Neural progenitor cell (in vitro differentiated cells): Measurements from ENCODE around the gene ITGA2. TPM values are rescaled to one million over a fixed set of nuclear protein-coding genes. Genes with fewer than 3 reads are reported as not detected.

Experiments used
- DNase-seq: peaks from one replicate; pipeline ENCODE4 v3.0.0-alpha.2; 2016; ENCODE audit warnings: low spot score
- H2AFZ ChIP-seq: fragments of 200-600 bp; sonication (generic); replicated peaks from 2 replicates; pipeline ENCODE4 v1.6.1; 2016; ENCODE audit warnings: antibody characterized with exemption
- H3F3A ChIP-seq: fragments of 200-600 bp; sonication (generic); 2 replicates; pipeline ENCODE4 v1.6.1; 2016; ENCODE audit warnings: antibody characterized with exemption, low read depth
- H3K27ac ChIP-seq: fragments of 200-600 bp; sonication (generic); 2 replicates; pipeline ENCODE4 v1.5.1; 2016; ENCODE audit warnings: mild to moderate bottlenecking
- H3K27me3 ChIP-seq: fragments of 200-600 bp; sonication (generic); 2 replicates; pipeline ENCODE4 v1.6.1; 2016; ENCODE audit warnings: mild to moderate bottlenecking, moderate library complexity
- H3K36me3 ChIP-seq: fragments of 200-600 bp; sonication (generic); 2 replicates; pipeline ENCODE4 v1.5.1; 2016
- H3K4me1 ChIP-seq: fragments of 200-600 bp; sonication (generic); 2 replicates; pipeline ENCODE4 v1.6.1; 2016; ENCODE audit warnings: mixed run types
- H3K4me2 ChIP-seq: fragments of 200-600 bp; sonication (generic); 2 replicates; pipeline ENCODE4 v1.6.1; 2016
- H3K4me3 ChIP-seq: fragments of 200-600 bp; sonication (generic); 2 replicates; pipeline ENCODE4 v1.5.1; 2016
- H3K79me2 ChIP-seq: fragments of 200-600 bp; sonication (generic); 2 replicates; pipeline ENCODE4 v1.6.1; 2016; ENCODE audit warnings: low read depth
- H3K9ac ChIP-seq: fragments of 200-600 bp; sonication (generic); 2 replicates; pipeline ENCODE4 v1.6.1; 2016
- H3K9me3 ChIP-seq: fragments of 200-600 bp; sonication (generic); 2 replicates; pipeline ENCODE4 v1.5.1; 2016; ENCODE audit warnings: low read depth
- H4K20me1 ChIP-seq: fragments of 200-600 bp; sonication (generic); 2 replicates; pipeline ENCODE4 v1.6.1; 2016; ENCODE audit warnings: low read depth
- H3K27ac Mint-ChIP-seq: 3 replicates; pipeline ENCODE4 v1.8.0; 2021; ENCODE audit warnings: mixed read lengths
- H3K27me3 Mint-ChIP-seq: 2 replicates; pipeline ENCODE4 v1.8.0; 2022; ENCODE audit warnings: low read depth, mild to moderate bottlenecking, inconsistent platforms, moderate library complexity, mixed read lengths; ENCODE audit not compliant: insufficient read depth
- H3K36me3 Mint-ChIP-seq: 3 replicates; pipeline ENCODE4 v1.8.0; 2021; ENCODE audit warnings: mixed read lengths
- H3K4me1 Mint-ChIP-seq: 3 replicates; pipeline ENCODE4 v1.8.0; 2021; ENCODE audit warnings: mixed read lengths
- H3K4me3 Mint-ChIP-seq: 3 replicates; pipeline ENCODE4 v1.8.0; 2021; ENCODE audit warnings: mild to moderate bottlenecking, moderate library complexity, mixed read lengths
- H3K9me3 Mint-ChIP-seq: 3 replicates; pipeline ENCODE4 v1.8.0; 2020; ENCODE audit warnings: mixed read lengths
- EZH2 ChIP-seq: fragments of 200-600 bp; sonication (generic); IDR thresholded peaks from 2 replicates; pipeline ENCODE4 v1.6.1; 2017; ENCODE audit warnings: antibody characterized with exemption, mild to moderate bottlenecking, moderate library complexity
- EZH2phosphoT487 ChIP-seq: fragments of 200-600 bp; sonication (generic); IDR thresholded peaks from 2 replicates; pipeline ENCODE4 v1.6.1; 2017; ENCODE audit warnings: antibody characterized with exemption
- total RNA-seq: library from RNA; depleted of rRNA; stranded (reverse); fragments of >200 nt; gene quantifications from 2 replicates; pipeline ENCODE4 v1.2.3, GENCODE V29; 2015; ENCODE audit warnings: low replicate concordance
- TF ChIP-seq, protein P1 (sequence below): fragments of 200-600 bp; sonication (generic); IDR thresholded peaks from 2 replicates; pipeline ENCODE4 v1.5.1; 2017; ENCODE audit warnings: antibody characterized with exemption, mild to moderate bottlenecking

ITGA2 gene
- total RNA-seq, 1 donor from 2014 or later: 2.6 TPM

DNA sequence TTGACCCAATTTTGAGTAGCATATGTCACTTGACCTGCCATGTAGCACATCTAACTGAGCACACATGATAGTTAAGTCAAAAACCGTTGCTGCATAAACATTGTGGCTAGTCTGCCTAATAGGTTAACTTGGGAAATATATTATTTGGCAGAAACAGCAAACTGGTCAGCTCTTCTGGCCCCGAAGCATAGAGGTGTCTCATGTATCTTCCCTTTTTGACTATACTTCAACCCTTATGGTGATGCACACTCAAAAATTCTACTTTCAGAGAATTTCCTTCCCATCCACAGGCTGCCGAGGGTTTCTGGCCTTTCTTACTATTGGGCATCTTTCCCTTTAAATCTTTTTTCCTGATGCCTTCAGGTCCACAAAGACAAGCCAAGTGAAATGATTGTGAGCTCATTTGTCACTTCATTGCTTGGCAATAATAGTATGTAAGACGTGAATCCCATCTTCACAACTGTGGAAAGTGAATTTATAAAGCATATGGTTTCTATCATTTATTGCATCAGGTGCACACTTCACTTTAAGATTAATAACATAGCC lies 79.2 kb downstream of the ITGA2 start:
- Histone ChIP-seq H3K79me2 (no peaks in the 10 kb centered on the region), H3K4me3 (no peak overlapping the region), H3K9ac (no peak overlapping the region), H3K27ac (no peak overlapping the region), H3K27me3 (no peaks in the 10 kb centered on the region), H3K36me3 (no peaks in the 10 kb centered on the region), H3F3A (no peaks in the 10 kb centered on the region), H3K4me2 (no peak overlapping the region), H3K9me3 (no peaks in the 10 kb centered on the region), H4K20me1 (no peaks in the 10 kb centered on the region), H2AFZ (no peak overlapping the region), H3K4me1 (no peaks in the 10 kb centered on the region)
- TF ChIP-seq EZH2phosphoT487 (no peak), EZH2 (no peak)
- TF ChIP-seq, protein P1, sequence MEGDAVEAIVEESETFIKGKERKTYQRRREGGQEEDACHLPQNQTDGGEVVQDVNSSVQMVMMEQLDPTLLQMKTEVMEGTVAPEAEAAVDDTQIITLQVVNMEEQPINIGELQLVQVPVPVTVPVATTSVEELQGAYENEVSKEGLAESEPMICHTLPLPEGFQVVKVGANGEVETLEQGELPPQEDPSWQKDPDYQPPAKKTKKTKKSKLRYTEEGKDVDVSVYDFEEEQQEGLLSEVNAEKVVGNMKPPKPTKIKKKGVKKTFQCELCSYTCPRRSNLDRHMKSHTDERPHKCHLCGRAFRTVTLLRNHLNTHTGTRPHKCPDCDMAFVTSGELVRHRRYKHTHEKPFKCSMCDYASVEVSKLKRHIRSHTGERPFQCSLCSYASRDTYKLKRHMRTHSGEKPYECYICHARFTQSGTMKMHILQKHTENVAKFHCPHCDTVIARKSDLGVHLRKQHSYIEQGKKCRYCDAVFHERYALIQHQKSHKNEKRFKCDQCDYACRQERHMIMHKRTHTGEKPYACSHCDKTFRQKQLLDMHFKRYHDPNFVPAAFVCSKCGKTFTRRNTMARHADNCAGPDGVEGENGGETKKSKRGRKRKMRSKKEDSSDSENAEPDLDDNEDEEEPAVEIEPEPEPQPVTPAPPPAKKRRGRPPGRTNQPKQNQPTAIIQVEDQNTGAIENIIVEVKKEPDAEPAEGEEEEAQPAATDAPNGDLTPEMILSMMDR: no peak
- no peak overlapping the region for H3K27ac Mint-ChIP-seq
- no peaks in the 10 kb centered on the region for H3K27me3 Mint-ChIP-seq
- no peaks in the 10 kb centered on the region for H3K9me3 Mint-ChIP-seq
- peaks cover 1% of the 10 kb centered on the region for H3K36me3 Mint-ChIP-seq
- no peak overlapping the region for H3K4me3 Mint-ChIP-seq
- H3K4me1 Mint-ChIP-seq: no peaks in the 10 kb centered on the region
- DNase-seq: no peak

DNA sequence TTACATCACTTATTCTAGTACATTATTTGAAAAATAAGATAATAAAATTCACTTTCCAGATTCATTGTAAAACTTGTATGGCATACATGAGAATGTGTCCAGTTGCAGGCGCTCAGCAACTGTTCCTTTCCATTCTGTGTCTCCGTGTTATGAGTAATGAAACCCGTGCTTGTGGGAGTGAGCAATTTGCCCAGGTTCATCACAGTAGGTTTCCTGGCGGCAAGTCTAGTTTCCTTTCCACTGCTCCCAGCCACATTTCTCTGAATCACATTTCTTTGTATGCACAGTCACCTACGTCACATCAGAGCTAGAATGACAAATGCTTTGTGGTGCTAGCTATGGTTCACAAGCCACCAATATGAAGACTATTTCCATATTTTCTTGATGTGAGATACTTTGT lies 80.5 kb downstream of the ITGA2 start:
- Histone ChIP-seq H3K4me2 (no peak overlapping the region), H4K20me1 (no peaks in the 10 kb centered on the region), H3F3A (no peaks in the 10 kb centered on the region), H3K9ac (no peak overlapping the region), H3K9me3 (no peaks in the 10 kb centered on the region), H3K36me3 (no peaks in the 10 kb centered on the region), H3K27ac (no peak overlapping the region), H3K79me2 (no peaks in the 10 kb centered on the region), H2AFZ (no peak overlapping the region), H3K27me3 (no peaks in the 10 kb centered on the region), H3K4me1 (no peaks in the 10 kb centered on the region), H3K4me3 (no peak overlapping the region)
- TF ChIP-seq EZH2phosphoT487 (no peak), EZH2 (no peak)
- TF ChIP-seq, protein P1: no peak
- no peak for DNase-seq
- Mint-ChIP-seq H3K4me1 (no peaks in the 10 kb centered on the region), H3K36me3 (peaks cover 1% of the 10 kb centered on the region), H3K9me3 (no peaks in the 10 kb centered on the region), H3K27me3 (no peaks in the 10 kb centered on the region), H3K27ac (no peak overlapping the region), H3K4me3 (no peak overlapping the region)

DNA sequence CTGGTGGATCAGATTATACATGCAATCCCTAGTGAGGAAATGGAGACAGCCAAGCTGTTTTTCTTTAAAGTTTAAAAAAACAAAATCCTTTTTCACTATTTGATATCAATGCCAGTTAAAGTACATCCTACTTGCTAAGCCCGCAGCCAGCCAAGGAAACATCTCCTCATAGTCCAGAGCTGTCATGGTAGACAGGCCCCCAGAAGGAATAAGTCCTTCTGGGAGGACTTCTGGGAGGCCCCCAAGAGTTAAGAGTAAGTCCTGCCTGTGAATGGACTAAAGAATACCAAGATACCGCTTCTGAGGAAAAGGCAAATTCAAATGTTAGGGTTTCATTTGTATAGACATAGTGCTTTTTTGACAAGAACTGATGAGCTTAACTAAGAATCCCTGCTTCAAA lies 82.1 kb downstream of the ITGA2 start:
- Histone ChIP-seq H3K79me2 (no peaks in the 10 kb centered on the region), H3F3A (no peaks in the 10 kb centered on the region), H3K27ac (no peak overlapping the region), H3K4me1 (no peaks in the 10 kb centered on the region), H3K27me3 (no peaks in the 10 kb centered on the region), H4K20me1 (no peaks in the 10 kb centered on the region), H3K9me3 (no peaks in the 10 kb centered on the region), H3K4me3 (no peak overlapping the region), H3K4me2 (no peak overlapping the region), H3K9ac (no peak overlapping the region), H3K36me3 (no peaks in the 10 kb centered on the region), H2AFZ (no peak overlapping the region)
- no peaks in the 10 kb centered on the region for H3K9me3 Mint-ChIP-seq
- H3K4me1 Mint-ChIP-seq: no peaks in the 10 kb centered on the region
- TF ChIP-seq, protein P1: no peak
- no peak for TF ChIP-seq EZH2
- no peak for TF ChIP-seq EZH2phosphoT487
- H3K27me3 Mint-ChIP-seq: no peaks in the 10 kb centered on the region
- no peak overlapping the region for H3K4me3 Mint-ChIP-seq
- H3K36me3 Mint-ChIP-seq: peaks cover 1% of the 10 kb centered on the region
- no peak for DNase-seq
- no peak overlapping the region for H3K27ac Mint-ChIP-seq
